GM21717 (cell line): Measurements from ENCODE around the gene ACP2.
A peak's percentile ranks its signal among the peaks of the same experiment; 100 is the strongest.

Experiments
- ATAC-seq: cut with Tn5 transposase; IDR thresholded peaks from one replicate; pipeline ENCODE4 v1.9.1; 2021; ENCODE audit warnings: mild to moderate bottlenecking, moderate library complexity; ENCODE audit not compliant: unreplicated experiment

The ACP2 gene, protein sequence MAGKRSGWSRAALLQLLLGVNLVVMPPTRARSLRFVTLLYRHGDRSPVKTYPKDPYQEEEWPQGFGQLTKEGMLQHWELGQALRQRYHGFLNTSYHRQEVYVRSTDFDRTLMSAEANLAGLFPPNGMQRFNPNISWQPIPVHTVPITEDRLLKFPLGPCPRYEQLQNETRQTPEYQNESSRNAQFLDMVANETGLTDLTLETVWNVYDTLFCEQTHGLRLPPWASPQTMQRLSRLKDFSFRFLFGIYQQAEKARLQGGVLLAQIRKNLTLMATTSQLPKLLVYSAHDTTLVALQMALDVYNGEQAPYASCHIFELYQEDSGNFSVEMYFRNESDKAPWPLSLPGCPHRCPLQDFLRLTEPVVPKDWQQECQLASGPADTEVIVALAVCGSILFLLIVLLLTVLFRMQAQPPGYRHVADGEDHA

DNA sequence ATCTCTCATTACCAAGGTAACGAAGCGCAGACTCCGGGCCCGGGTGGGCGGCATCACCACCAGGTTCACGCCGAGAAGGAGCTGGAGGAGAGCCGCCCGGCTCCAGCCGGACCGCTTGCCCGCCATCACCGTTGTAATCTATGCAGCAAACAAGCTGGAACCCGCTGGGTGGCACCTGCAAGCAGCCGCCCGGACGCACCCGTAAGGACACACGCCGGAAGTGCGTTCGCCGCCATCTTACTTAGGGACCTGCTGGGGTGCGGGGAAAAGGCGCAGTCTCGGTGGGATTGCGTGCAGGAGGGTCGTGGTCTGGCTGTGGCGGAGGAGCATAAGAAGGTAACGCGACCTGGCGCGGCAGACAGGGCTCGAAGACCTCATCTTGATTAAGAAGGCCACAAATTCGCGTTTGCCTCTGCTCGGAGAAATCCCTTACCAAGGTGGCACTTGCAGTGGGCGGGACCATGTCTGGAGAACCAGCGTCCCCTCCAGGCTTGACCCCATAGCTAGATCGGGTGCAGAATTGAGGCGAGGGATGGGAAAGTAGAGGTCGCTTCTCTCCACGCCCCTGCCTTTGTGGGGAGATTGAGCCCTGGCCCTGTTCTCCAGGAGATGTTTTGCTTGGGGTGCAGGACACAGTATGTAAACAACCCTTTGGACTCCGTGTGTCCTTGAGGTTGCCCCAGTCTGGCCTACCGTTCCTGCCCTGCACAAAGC is at the start of gene ACP2:
TSS of gene ACP2 (minus strand) at position 151 of the 714 bp plus-strand sequence. CDS start at position 126, 25 bp downstream.
- peak; percentile 80 for ATAC-seq

DNA sequence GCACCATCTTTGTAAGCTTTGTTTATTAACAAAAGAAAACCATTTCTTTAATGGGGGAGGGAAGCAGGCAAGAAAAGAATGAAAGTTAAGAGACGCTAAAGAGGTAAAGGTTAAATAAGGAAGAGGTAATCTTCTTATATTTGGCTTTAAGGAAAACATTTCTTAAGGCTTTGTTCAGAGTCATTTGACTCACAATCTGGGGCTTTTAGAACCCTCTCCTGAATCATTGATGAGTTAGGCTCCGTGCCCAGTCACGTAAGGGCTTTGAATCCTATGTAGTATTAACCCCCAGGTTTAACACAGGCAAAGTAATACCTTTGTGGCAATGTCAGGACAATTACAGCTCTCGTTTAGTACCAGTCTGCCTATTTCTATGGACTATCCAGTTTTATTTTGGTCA is 47.4 kb upstream of the ACP2 start:
- ATAC-seq, result no peak

DNA sequence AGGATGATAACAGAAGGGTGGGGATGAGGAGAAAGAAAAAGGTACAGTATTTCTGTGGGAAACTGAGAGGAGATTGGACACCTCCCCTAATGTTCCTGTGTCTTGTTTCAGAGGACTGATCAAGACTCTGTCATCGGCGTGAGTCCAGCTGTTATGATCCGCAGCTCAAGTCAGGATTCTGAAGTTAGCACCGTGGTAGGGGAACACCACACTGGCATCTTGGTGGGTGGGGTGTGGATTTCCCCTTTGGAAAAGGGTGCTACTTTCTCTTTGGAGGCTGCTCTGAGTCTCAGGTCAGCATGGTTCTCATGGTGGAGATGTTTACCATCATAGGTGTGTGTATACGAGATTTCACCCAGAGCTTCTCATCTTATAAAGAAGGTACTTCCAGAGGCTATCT is 46.8 kb upstream of the ACP2 start:
- ATAC-seq, result no peak

DNA sequence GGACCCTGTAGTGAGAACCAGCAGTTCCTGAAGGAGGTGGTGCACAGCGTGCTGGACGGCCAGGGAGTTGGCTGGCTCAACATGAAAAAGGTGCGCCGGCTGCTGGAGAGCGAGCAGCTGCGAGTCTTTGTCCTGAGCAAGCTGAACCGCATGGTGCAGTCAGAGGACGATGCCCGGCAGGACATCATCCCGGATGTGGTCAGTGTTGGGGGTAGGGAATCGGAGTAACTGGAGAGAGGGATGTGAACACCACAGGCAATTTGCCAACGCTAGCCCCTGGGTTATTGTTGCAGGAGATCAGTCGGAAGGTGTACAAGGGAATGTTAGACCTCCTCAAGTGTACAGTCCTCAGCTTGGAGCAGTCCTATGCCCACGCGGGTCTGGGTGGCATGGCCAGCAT is 41.2 kb upstream of the ACP2 start:
- no peak for ATAC-seq

DNA sequence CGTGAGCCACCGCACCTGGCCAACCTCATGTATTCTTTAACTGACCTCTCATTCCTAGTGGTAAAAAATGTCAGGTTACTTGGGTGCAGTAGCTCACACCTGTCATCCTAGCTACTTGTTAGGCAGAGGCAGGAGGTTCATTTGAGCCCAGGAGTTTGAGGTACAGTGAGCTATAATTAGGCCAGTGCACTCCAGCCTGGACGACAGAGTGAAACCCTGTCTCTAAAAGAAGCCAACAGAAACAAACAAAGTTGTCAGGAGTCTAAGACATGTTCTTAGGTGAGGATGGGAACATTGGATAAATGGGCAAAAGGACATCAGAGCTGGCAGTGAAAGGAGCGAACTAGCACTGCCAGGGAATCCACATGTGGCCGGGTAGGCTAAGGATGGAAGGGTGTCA is 39.5 kb upstream of the ACP2 start:
- no peak for ATAC-seq

DNA sequence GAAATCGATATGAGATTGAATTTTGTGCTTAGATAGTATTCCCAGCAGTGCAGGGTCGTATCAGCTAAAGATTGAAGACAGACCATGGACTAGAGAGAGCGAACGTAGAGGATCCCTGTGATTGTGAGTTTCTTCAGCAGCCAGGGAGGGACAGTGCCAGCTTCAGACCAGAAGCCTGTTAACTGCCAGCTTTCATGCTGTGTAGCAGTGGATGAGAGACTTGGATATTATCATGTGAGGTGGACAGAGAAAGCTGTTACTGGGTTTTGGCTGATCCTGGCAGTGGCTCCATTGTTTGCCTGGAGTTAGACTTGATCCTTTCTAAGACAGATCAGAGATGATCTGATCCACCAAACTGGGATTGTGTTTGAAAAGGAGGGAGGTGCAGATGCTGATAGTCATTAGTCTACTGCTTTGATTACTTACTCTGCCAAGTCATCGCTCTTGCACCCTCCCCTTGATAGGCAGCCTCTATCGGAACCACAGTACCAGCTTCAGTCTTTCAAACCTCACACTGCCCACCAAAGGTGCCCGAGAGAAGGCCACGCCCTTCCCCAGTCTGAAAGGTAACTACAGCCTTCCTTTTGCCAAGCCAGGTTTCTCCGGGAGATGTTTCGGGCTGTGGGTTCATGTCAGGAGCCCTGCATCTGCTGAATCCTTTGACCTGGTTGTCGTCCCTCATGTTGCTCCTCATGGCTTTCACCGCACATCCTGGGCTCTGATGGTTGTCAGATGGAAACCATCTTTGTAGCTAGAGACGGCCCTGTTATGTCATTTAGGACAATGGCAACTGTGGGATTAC is 37.6 kb upstream of the ACP2 start:
- no peak for ATAC-seq

DNA sequence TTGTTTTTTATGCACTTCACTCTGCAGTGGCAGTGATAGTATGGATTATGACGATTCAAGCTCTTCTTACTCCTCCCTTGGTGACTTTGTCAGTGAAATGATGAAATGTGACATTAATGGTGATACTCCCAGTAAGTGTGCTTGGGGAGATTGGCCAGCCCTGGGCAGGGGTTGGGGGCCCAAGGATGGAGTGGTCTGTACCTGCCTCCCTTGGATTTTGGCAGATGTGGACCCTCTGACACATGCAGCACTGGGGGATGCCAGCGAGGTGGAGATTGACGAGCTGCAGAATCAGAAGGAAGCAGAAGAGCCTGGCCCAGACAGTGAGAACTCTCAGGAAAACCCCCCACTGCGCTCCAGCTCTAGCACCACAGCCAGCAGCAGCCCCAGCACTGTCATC is 35.5 kb upstream of the ACP2 start:
- no peak for ATAC-seq

DNA sequence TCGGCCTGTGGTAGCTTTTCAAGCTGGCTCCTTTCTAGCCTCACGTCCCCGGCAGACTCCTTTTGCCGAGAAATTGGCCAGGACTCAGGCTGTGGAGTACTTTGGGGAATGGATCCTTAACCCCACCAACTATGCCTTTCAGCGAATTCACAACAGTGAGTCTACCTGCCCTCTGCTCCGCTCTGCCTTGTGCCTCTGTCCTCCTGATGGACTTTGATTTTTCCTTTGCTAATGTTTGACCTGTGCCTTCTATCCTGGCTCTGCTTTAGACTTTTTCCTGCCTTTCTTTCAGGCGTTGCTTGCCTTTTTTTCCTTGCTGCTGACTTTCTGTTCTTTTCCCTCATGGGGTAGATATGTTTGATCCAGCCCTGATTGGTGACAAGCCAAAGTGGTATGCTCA is 33.8 kb upstream of the ACP2 start:
- no peak for ATAC-seq

DNA sequence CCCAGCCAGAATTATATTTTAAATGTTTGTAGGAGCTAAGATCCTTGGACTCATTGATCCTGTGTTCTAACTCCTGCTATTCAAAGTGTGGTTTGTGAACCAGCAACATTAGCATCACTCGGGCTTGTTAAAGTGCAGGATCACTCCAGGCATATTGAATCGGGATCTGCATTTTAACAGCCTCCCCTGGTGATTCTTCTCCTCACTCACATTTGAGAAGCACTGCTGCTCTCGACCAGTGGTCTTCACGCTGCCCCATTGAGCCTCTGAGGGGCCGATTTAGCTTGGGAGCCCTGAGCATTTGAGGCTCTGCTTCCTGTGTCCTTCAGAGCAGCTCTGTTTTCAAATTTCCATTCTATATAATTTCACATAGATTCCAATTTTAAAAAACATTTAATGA is 32.2 kb upstream of the ACP2 start:
- no peak for ATAC-seq

DNA sequence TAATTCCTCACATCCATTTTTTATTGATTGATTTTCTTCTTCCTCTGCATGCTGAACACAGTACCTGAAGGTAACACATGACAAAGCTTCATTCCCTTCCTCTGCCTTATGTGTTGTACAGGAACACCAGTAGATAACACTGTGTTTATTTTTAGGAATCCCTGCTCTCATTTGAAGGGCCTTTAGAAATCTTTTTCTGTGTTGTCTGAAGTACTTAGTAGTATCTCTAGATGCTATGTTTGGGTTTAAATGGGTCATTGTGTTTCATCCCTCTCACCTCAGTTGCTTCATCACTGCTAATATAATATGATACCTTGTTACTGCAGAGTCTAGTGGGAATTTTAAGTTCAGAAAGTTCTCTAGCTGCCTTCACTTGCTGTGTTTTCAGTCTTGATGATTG is 31.5 kb upstream of the ACP2 start:
- ATAC-seq, result no peak

DNA sequence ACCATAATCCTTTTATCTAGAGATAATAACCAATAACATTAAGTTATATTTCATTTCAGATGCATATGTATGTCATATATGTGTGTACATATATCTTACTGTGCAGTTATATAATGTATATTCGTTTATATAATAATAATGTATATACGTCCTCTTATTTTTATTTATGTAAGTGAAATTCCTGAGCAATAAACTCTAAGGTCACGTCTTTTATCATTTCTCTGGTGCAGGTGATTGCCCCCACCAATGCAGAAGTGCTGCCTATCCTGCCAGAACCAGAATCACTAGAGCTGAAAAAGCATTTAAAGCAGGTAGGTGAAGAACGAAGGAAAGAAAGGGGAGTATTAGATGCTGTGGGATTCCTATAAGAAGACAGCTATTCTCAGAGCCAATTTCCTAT is 30.2 kb upstream of the ACP2 start:
- ATAC-seq, result no peak

DNA sequence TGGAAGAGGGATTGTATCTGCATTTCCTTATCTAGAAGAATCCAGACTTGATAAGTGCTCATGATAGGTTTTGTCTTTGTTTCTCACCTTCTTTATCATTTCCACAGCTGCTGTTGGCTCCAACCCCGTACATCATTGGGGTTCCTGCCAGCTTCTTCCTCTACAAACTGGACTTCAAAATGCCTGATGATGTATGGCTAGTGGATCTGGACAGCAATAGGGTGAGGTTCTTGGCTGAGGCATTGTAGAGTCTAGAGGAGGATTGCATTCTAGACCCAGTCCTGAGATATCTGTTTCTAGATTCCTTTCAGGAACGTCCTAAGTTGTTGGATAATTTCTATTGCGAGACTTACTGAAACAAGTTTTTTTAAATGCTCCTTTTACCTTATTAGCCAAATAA is 29.4 kb upstream of the ACP2 start:
- no peak for ATAC-seq

DNA sequence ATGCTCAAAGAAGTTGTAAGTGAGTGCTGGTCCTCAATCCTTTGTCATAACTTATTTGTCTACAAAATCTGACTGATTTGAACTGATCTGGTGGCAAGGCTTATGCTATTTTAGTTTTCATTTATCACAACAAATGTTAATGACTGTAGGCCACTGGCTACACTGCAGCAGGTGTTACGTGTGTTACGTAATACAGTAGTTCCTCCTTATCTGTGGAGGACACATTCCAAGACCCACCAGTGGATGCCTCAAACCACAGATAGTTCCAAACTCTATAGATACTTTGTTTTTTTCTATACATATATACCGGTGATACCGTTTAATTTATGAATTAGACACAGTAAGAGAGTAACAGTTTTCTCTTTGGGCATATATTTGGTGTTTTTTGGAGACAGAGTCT is 28.3 kb upstream of the ACP2 start:
- ATAC-seq, result no peak

DNA sequence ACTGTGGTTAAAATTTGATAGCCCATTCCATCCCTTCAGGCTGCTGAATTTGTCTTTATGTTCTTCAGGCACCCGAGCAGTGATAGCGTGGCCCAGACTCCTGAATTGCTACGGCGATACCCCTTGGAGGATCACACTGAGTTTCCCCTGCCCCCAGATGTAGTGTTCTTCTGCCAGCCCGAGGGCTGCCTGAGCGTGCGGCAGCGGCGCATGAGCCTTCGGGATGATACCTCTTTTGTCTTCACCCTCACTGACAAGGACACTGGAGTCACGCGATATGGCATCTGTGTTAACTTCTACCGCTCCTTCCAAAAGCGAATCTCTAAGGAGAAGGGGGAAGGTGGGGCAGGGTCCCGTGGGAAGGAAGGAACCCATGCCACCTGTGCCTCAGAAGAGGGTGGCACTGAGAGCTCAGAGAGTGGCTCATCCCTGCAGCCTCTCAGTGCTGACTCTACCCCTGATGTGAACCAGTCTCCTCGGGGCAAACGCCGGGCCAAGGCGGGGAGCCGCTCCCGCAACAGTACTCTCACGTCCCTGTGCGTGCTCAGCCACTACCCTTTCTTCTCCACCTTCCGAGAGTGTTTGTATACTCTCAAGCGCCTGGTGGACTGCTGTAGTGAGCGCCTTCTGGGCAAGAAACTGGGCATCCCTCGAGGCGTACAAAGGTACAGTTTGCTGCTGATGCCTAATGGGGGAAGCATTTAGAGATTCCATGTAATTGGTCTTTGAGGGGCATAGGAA is 26.1 kb upstream of the ACP2 start:
- no peak for ATAC-seq

DNA sequence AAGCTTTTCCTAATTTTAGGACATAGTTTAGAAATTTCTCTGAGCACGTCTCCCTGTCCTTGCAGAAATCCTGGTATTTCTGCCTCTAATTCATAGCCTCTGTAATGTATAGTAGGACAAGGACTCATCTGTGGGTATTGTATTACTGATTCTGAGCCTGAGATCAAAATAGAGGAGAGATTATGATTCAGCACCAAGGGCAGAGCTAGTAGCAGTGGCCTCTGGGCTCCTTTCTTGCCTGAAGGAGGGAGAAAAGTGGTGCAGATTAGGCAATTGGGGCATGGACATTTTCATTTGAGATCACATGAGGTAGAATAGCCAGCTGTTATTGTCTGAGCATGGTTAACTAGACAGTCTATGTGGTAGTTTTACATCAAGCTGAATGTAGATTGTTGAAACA is 24.1 kb upstream of the ACP2 start:
- no peak for ATAC-seq

DNA sequence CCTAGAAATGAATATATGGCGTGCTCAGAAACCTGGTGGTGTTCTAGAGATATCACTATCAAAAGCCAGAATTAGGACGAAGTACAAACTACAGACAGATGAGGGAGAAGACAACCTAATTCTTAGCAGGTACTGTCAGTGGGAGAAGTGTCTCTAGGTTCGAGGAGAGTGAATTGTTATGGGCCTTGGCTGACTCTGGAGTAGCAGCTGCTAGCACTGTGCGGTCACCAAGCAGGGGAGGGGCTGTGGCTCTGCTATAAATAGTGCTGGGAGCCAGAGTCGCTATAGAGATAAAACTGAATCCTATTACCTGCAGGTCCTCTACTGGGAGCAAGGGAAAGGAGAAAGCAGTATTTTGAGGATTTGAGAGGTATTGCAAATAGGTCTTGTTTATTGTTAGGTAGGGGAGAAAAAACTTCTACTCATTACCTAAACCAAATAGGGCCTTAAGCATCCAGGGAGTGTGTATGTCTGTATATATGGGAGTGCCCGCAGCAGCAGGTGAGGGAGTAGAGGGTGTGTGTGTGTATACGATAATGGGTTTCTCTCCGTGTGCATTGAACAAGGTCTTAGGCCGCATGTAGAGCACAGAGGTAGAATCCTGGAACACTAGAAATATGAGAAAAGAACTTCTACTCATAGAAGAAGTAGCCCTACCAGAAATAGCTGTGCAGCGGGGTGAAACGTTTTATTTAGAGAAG is 23.5 kb upstream of the ACP2 start:
- ATAC-seq, result no peak

DNA sequence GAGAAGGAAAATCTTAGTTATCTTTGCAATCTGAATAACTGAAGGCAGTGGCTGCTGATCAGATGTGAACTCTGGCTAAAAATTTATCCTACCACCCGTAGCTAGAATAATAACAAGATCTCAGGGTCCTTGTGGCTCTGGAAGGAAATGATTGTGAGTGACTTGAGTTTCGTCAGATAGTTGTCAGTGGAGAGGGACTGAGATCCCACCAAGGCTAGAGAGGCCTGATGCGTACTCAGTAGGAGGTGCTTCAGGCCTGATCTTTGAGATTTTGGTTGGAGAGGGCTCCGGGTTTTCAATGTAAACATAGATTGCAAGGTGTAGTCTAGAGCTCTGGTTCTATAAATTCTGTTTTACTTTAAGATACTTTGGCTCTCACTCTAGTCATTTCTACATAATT is 22.7 kb upstream of the ACP2 start:
- ATAC-seq, result no peak

DNA sequence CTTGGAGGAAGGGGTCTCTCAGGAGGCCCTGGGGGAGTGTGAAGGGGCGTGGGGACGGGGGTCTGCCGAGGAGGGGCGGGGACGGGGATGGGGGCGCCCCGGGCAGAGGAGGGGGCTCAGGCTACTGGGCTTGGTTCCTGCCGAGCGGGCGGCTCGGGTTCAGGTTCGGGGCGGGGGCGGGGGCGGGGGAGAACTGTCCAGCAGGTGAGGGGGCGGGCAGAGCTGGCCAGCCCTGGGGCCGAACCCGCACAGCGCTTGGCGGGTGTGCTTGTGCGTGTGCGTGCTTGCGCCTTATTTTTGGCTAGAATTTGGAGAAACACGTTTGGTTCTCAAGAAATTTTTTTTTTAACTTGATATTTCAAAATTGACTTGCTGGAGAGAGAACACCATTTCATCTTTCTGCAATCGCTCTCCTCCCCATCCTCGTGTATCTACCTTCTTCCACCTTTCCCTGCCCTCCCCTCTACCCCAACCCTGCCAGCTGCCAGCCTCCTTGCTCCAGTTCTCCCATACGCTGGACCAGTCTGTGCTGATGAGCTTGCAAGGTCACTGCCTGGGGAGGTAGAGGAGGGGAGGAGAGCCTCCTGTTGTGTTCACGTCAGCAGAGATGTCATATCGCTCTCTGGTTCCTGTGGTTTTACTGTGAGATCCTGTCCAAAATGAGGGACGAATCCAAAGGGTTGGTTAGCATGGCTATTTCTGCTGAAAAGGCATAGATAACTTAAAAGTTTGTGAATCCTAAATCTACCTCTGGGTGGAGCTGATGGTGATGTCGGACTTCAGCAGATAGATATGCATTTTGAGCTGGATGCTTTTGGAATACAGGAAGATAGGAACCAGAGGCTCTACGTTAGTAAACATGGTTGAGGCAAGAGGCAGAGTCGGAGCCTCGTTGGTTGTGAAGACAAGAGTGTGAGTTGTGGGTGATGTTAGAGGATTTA is 22.0 kb upstream of the ACP2 start:
- no peak for ATAC-seq

DNA sequence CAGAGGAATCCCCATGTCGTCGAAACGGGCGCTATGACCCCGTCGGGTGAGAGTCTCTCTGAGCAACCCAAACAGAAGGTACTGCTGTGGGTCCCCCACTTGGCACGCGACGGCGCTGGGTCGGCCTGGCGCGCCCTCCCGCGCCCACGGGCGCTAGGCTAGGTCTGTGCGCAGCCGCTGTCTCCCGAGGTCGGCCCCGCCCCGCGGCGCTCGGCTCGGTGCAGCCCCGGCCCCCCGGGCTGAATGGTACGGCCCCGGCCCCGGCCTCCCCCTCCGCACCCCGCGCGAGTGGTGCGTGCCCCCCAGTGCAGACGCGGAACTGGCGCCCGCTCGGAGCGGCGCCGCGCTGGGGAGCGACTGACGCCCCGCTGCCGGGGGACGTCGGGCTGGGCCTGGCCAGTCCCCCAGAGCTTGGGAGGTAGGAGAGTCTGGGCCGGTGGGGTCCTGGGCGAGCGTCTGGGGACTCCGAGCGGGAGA is 21.3 kb upstream of the ACP2 start, which contains the start of gene MADD:
TSS of gene MADD (plus strand) at position 305 of the 477 bp plus-strand sequence.
- peak; percentile 68 for ATAC-seq
